ENCODE measurements around the gene GOLGA8K. TPM values are rescaled to one million over a fixed set of nuclear protein-coding genes. Genes with fewer than 3 reads are reported as not detected.

GOLGA8K gene
- total RNA-seq, 2 donors from 2014 or later, result 3.0 to 4.0 TPM

Other genes with a start within 250 kb of the GOLGA8K start
- 10 to 100 TPM; 29.3 to 75.2 TPM for gene GOLGA8O, start 52.3 kb upstream of the GOLGA8K start, total RNA-seq
- 100 to 1,000 TPM in 1 of 2 donors, 10 to 100 TPM in 1; 65.7 to 150 TPM for gene GOLGA8N, start 190.2 kb upstream of the GOLGA8K start, total RNA-seq
- gene ARHGAP11A, start 212.2 kb upstream of the GOLGA8K start, total RNA-seq, result 100 to 1,000 TPM in 1 of 2 donors, 10 to 100 TPM in 1; 89.9 to 108 TPM
- 1 to 10 TPM in 1 of 2 donors, under 1 TPM in 1; 0.74 to 3.8 TPM for gene SCG5, start 238.4 kb upstream of the GOLGA8K start, total RNA-seq